8988T (cell line): ENCODE measurements around the gene VN1R4.
"Not testable (repeated sequence)": the region's sequence is repeated elsewhere in the genome, so short reads cannot be mapped to it uniquely, and the experiment has no call there.

ENCODE experiments used
- DNase-seq: peaks from one replicate; pipeline ENCODE4 v3.0.0; 2011

Gene VN1R4

GRCh38 chr19:53267623-53268022 is at the start of gene VN1R4:
VN1R4 (minus strand) TSS chr19:53267723; CDS start chr19:53267665, 58 bp downstream.
- not testable (repeated sequence) for DNase-seq

GRCh38 chr19:53311897-53312296 is 44.4 kb upstream of the VN1R4 start:
- DNase-seq, result no peak

- DNase-seq, result no peak
Observed at GRCh38 chr19:53311044-53311443, 43.5 kb upstream of the VN1R4 start.

GRCh38 chr19:53308339-53308811 is 40.9 kb upstream of the VN1R4 start:
- peak; percentile 49 for DNase-seq

GRCh38 chr19:53301341-53301740 is 33.8 kb upstream of the VN1R4 start:
- not testable (repeated sequence) for DNase-seq

- no peak for DNase-seq
Observed at GRCh38 chr19:53294786-53295441, 27.4 kb upstream of the VN1R4 start.

GRCh38 chr19:53290758-53291549 is 23.4 kb upstream of the VN1R4 start:
- DNase-seq, result no peak

- DNase-seq, result no peak
Observed at GRCh38 chr19:53285087-53285486, 17.6 kb upstream of the VN1R4 start.

GRCh38 chr19:53281947-53282346 is 14.4 kb upstream of the VN1R4 start:
- not testable (repeated sequence) for DNase-seq

- DNase-seq, result no peak
Observed at GRCh38 chr19:53275480-53275879, 8.0 kb upstream of the VN1R4 start.

GRCh38 chr19:53272044-53272443 is 4.5 kb upstream of the VN1R4 start:
- DNase-seq, result no peak

- not testable (repeated sequence) for DNase-seq
Observed at GRCh38 chr19:53269861-53270260, 2.3 kb upstream of the VN1R4 start.

- DNase-seq, result not testable (repeated sequence)
Observed at GRCh38 chr19:53257715-53258342, 9.7 kb downstream of the VN1R4 start, which contains the start of gene VN1R2. VN1R2 (plus strand) TSS chr19:53258292; CDS start chr19:53258376, 84 bp downstream.

- DNase-seq, result no peak
Observed at GRCh38 chr19:53254411-53255341, 12.8 kb downstream of the VN1R4 start, which contains the start of gene ZNF677. ZNF677 (minus strand) TSS chr19:53254873; CDS start chr19:53251550, 3,323 bp downstream.

- DNase-seq, result no peak
Observed at GRCh38 chr19:53246498-53246897, 21.0 kb downstream of the VN1R4 start.

- no peak for DNase-seq
Observed at GRCh38 chr19:53237114-53237777, 30.3 kb downstream of the VN1R4 start.

GRCh38 chr19:53224606-53225005 is 42.9 kb downstream of the VN1R4 start:
- DNase-seq, result no peak

GRCh38 chr19:53222716-53223115 is 44.8 kb downstream of the VN1R4 start:
- DNase-seq, result not testable (repeated sequence)
